ENCODE data around the gene C20orf144. TPM values are rescaled to one million over a fixed set of nuclear protein-coding genes. Genes with fewer than 3 reads are reported as not detected.
"Not testable (repeated sequence)": the region's sequence is repeated elsewhere in the genome, so short reads cannot be mapped to it uniquely, and the experiment has no call there.

C20orf144 gene
- total RNA-seq, 4 donors from 2014 or later = not detected

- no peak for TF ChIP-seq CTCF (IDR thresholded peaks at IDR 0.05)
- TF ChIP-seq POLR2A (IDR thresholded peaks at IDR 0.05) = no peak
- intact Hi-C loops (cut with DNase I; ENCODE audit: low total_unique reads) = no loop called here
Observed at GRCh38 chr20:33693289-33693688, 31.2 kb downstream of the C20orf144 start.

GRCh38 chr20:33693741-33694638 is 31.9 kb downstream of the C20orf144 start:
- no peak overlapping the region for H3K4me3 ChIP-seq (ENCODE audit: low read depth, poor library complexity, severe bottlenecking)
- no peak for TF ChIP-seq CTCF (IDR thresholded peaks at IDR 0.05)
- no peak for TF ChIP-seq POLR2A (IDR thresholded peaks at IDR 0.05)
- peak in 1 of 2 donors; percentile 94 for DNase-seq (ENCODE audit: low spot score in 2 of 2)
- WGBS, 2 donors = 46 to 60% methylated on average over 16 to 17 of the region's 17 CpGs
- intact Hi-C loops (cut with DNase I; ENCODE audit: low total_unique reads) = no loop called here

More at GRCh38 chr20:33693289-33693688, 31.2 kb downstream of the C20orf144 start:
- H3K4me3 ChIP-seq (ENCODE audit: low read depth, poor library complexity, severe bottlenecking) = no peak overlapping the region
- no peak for DNase-seq (ENCODE audit: low spot score in 2 of 2)
- WGBS, 2 donors = 74 to 84% methylated on average over 5 of the region's 5 CpGs

GRCh38 chr20:33694639-33695012 is 32.5 kb downstream of the C20orf144 start:
- no peak overlapping the region for H3K4me3 ChIP-seq (ENCODE audit: low read depth, poor library complexity, severe bottlenecking)
- TF ChIP-seq POLR2A (IDR thresholded peaks at IDR 0.05) (no peak), CTCF (IDR thresholded peaks at IDR 0.05) (no peak)
- intact Hi-C loops (cut with DNase I; ENCODE audit: low total_unique reads) = no loop called here
- WGBS, 2 donors = 31 to 63% methylated on average over 6 of the region's 6 CpGs
- DNase-seq (ENCODE audit: low spot score in 2 of 2) = no peak

GRCh38 chr20:33696448-33696847 is 34.3 kb downstream of the C20orf144 start:
- no peak for TF ChIP-seq CTCF (IDR thresholded peaks at IDR 0.05)
- no peak for TF ChIP-seq POLR2A (IDR thresholded peaks at IDR 0.05)
- intact Hi-C loops (cut with DNase I; ENCODE audit: low total_unique reads) = no loop called here
- WGBS, 2 donors = 60 to 62% methylated on average over 4 of the region's 4 CpGs
- H3K4me3 ChIP-seq (ENCODE audit: low read depth, poor library complexity, severe bottlenecking) = no peak overlapping the region
- DNase-seq (ENCODE audit: low spot score in 2 of 2) = no peak

GRCh38 chr20:33697129-33697528 is 35.0 kb downstream of the C20orf144 start:
- no peak overlapping the region for H3K4me3 ChIP-seq (ENCODE audit: low read depth, poor library complexity, severe bottlenecking)
- TF ChIP-seq CTCF (IDR thresholded peaks at IDR 0.05) (no peak), POLR2A (IDR thresholded peaks at IDR 0.05) (no peak)
- intact Hi-C loops (cut with DNase I; ENCODE audit: low total_unique reads) = no loop called here
- peak; percentile 67 to 95 for DNase-seq (ENCODE audit: low spot score in 2 of 2)
- WGBS, 2 donors = 54 to 63% methylated on average over 8 of the region's 8 CpGs

- intact Hi-C loops (cut with DNase I; ENCODE audit: low total_unique reads); H3K4me3 ChIP-seq (ENCODE audit: low read depth, poor library complexity, severe bottlenecking); DNase-seq (ENCODE audit: low spot score in 2 of 2): not testable (repeated sequence)
- 92 to 94% methylated on average over 6 to 7 of the region's 27 CpGs for WGBS, 2 donors
Observed at GRCh38 chr20:33698966-33699365, 36.8 kb downstream of the C20orf144 start.

GRCh38 chr20:33700696-33701441 is 38.7 kb downstream of the C20orf144 start:
- DNase-seq (ENCODE audit: low spot score in 2 of 2); intact Hi-C loops (cut with DNase I; ENCODE audit: low total_unique reads); H3K4me3 ChIP-seq (ENCODE audit: low read depth, poor library complexity, severe bottlenecking): not testable (repeated sequence)
- WGBS, 2 donors = 95 to 96% methylated on average over 13 to 37 of the region's 45 CpGs
